HG02642 (cell line): ENCODE measurements around the gene FMO5.

Source experiments
- ATAC-seq: cut with Tn5 transposase; IDR thresholded peaks from one replicate; pipeline ENCODE4 v1.9.1; 2021; ENCODE audit warnings: mild to moderate bottlenecking; ENCODE audit not compliant: unreplicated experiment, poor library complexity

FMO5 gene, protein sequence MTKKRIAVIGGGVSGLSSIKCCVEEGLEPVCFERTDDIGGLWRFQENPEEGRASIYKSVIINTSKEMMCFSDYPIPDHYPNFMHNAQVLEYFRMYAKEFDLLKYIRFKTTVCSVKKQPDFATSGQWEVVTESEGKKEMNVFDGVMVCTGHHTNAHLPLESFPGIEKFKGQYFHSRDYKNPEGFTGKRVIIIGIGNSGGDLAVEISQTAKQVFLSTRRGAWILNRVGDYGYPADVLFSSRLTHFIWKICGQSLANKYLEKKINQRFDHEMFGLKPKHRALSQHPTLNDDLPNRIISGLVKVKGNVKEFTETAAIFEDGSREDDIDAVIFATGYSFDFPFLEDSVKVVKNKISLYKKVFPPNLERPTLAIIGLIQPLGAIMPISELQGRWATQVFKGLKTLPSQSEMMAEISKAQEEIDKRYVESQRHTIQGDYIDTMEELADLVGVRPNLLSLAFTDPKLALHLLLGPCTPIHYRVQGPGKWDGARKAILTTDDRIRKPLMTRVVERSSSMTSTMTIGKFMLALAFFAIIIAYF

GRCh38 chr1:147225193-147225730 lies at the start of gene FMO5:
TSS of gene FMO5 (minus strand) at chr1:147225339. CDS start at chr1:147225029, 310 bp downstream.
- ATAC-seq = peak; percentile 69

DNA sequence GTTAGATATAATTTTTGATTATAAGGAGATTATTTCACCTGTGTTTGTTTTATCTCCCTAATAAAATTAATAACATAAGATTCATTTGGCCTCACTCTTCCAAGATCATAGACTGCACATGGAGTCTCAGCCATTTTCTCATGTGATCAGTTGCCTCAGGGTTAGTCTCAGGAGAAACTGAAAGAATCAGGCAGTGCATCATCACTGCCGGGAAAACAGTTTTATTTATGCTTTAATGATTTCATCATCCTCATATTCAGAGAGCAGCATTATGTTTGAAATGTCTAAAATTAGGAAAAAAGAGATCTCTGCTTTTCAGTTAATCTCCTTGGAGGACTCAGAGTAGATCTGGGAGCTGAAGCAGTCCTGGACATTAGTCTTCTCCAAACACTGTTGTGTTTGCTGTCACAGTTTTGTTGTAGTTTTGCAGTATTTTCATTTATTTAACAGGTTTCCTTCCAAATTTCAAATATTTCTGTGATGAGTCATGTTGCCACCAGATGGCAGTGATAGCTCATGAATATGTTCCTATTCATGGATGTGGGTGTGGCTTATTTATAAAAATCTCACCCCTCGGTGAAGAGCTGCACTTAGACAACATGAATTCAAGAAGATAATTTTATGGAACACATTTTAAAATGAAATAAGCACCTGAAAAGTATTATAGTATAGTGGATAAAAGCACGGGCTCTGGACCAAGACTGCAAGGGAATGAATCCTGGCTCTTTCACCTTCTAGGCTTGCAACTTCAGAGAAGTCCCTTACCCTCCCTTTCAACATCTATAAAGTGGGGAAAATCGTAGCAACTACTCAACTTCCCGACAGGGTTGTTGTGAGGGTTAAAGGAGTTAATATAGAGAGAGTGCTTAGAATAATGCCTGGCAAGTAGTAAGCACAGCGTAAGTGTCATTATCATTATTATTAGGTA lies 48.5 kb upstream of the FMO5 start:
- ATAC-seq = no peak

- no peak for ATAC-seq
Observed at GRCh38 chr1:147272042-147272441, 46.9 kb upstream of the FMO5 start.

- ATAC-seq = no peak
Observed at GRCh38 chr1:147270721-147271120, 45.6 kb upstream of the FMO5 start.

GRCh38 chr1:147267711-147268110 lies 42.6 kb upstream of the FMO5 start:
- no peak for ATAC-seq

DNA sequence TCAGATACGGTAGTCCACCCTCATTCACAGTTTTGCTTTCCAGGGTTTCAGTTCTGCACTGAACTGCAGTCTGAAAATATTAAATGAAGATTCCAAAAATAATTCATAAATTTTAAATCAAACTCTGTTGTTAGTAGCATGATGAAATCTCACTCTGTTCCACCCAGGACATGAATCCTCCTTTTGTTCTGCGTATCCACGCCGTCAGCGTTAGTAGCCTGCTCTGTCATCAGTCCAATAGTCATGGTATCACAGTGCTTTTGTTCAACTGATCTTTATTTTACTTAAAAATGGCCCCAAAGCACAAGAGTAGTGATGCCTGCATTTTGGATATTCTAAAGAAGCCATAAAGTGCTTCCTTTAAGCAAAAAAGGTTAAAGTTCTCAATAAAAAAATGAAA lies 41.2 kb upstream of the FMO5 start:
- ATAC-seq = no peak

GRCh38 chr1:147264158-147264768 lies 39.1 kb upstream of the FMO5 start:
- no peak for ATAC-seq

- no peak for ATAC-seq
Observed at GRCh38 chr1:147260956-147261355, 35.8 kb upstream of the FMO5 start.

GRCh38 chr1:147252540-147252939 lies 27.4 kb upstream of the FMO5 start:
- no peak for ATAC-seq

GRCh38 chr1:147247656-147248238 lies 22.6 kb upstream of the FMO5 start:
- ATAC-seq = no peak

GRCh38 chr1:147246910-147247655 lies 21.9 kb upstream of the FMO5 start:
- no peak for ATAC-seq

- ATAC-seq = no peak
Observed at GRCh38 chr1:147246044-147246690, 21.0 kb upstream of the FMO5 start.

GRCh38 chr1:147245586-147246021 lies 20.5 kb upstream of the FMO5 start:
- no peak for ATAC-seq

DNA sequence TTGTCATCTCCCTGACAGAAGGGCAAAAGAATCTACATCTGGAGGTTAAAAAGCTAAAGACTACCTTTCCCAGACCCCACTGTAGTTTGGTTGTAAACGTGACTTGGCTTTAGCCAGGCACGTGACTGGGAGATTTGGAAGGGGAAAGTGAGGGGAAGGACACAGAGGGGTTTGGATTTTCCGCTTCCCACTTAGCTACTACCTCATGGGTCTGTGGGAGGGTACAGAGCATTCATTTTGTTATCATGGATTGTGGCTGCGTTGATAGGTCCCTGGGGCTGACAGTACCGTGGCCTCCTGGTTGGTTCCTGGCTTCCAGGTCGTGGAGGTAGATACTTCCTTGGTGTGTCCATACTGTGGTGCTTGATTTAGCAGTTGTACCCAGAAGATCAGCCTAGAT lies 20.0 kb upstream of the FMO5 start:
- ATAC-seq = no peak

GRCh38 chr1:147243841-147244240 lies 18.7 kb upstream of the FMO5 start:
- ATAC-seq = no peak

DNA sequence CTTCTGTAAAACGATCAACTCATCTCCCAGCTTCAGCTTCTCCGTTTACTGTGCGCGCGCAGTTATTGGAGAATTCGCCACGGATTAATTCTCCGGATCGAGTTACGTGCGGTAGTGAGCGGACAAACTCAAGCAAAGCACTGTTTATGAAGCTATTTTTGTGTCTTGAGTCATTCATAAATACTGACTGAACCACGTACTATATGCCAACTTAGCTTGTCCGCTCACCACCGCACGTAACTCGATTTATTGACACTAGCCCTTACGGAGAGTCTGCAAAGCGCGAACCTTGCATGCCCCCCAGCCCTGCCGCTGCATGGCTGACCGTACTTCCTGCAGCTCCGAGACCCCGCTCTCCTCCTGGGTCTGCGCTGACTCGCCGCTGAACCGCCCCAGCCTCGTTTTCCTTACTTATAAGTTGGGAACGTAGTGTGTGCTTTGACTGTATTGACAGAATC lies 18.1 kb upstream of the FMO5 start:
- ATAC-seq = peak; percentile 21

DNA sequence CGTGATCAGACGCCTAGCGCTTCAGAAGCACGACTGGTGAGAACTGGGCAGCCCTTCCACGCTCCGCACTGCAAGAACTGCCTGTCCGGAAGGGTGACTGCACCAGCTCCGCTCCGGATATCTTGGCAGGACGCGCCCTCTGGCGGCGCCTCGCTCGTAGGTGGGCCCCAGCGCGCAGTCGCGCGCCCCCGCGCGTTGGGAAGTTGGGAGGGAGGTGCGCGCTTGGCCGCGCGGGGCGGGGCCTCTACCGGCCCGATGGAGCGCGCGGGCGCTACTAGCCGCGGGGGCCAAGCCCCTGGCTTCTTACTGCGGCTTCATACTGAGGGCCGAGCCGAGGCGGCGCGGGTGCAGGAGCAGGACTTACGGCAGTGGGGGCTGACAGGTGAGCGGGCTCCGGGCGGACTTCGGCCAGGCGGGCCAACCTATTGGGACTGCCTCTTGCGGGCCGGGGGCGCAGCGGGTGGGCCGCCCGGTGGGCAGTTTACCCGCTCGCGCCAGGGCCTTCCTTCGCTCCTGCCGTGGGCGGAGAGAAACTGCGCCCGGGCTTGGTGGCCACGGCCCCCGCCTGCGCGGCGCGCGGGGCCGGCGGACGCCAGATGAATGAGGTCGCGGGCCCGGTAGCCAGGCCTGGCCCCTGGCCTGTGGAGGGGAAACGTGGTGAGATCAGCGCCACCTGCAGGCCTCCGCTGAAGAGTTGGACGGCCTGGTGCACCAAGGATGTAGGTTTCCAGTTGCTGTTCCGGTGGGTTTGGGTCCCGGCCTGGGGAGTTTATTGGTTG lies 17.5 kb upstream of the FMO5 start, which contains the start of gene CHD1L:
Gene CHD1L (plus strand): TSS at position 236 of the 779 bp plus-strand sequence. CDS start 20 bp downstream, at position 256.
- peak; percentile 92 for ATAC-seq
